Fibroblast of pulmonary artery (primary cell): ENCODE results near the gene DPP9.

Experiments used
- DNase-seq: peaks from one replicate; pipeline ENCODE4 v3.0.0-alpha.2; 2010; ENCODE audit warnings: low read depth
- H3K4me3 ChIP-seq: replicated peaks from 2 replicates; pipeline ENCODE4 v1.5.1; 2011; ENCODE audit warnings: low read depth, mild to moderate bottlenecking, control low read depth, low read length, moderate library complexity
- TF ChIP-seq, protein P1 (sequence below): IDR thresholded peaks from 2 replicates; pipeline ENCODE4 v1.5.1; 2011; ENCODE audit warnings: mild to moderate bottlenecking, control low read depth, low read length, inconsistent platforms; ENCODE audit errors: missing control alignments

Gene DPP9

DNA sequence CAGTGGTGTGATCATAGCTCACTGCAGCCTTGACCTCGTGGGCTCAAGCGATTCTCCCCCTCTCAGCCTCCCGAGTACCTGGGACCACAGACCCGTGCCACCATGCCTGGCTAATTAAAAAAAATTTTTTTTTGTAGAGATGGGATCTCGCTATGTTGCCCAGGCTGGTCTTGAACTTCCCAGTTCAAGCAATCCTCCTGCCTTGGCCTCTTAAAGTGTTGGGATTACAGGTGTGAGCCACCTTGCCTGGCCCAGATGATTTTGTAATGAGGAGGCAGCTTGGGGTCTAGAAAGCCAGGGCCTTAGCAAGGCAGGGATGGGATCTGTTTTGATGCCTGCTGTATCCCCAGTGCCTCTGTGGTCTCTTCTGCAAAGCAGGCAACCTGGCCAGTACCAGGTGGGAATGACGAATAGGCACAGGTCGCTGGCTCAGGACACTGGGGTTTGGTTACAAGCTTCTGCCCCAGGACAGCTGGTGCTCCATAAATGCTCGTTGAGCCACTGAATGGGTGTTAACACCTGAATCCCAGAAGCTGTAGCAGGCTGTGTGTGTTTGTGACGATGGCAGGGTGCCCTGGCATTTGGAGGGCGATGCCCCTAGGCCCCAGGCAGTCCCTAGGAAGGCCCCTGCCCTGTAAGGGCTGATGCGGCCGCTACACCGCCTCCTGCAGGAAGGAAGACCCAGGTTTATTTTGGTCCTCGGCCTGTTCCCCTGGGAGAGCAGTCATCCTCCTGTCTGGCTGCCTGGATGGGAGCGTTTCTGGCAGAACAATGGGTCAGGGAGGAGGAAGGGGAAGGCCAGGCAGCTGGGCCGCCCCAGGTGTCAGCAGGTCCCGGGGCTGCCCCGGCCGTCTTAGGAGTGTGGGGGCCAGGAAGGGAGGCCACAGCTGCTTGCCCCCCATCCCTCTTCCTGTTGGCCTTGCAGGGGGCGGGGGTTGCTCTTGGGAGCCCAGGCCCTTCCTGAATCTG, 75.7 kb downstream of the DPP9 start:
- DNase-seq = peak; percentile 81
- no peak overlapping the region for H3K4me3 ChIP-seq

DNA sequence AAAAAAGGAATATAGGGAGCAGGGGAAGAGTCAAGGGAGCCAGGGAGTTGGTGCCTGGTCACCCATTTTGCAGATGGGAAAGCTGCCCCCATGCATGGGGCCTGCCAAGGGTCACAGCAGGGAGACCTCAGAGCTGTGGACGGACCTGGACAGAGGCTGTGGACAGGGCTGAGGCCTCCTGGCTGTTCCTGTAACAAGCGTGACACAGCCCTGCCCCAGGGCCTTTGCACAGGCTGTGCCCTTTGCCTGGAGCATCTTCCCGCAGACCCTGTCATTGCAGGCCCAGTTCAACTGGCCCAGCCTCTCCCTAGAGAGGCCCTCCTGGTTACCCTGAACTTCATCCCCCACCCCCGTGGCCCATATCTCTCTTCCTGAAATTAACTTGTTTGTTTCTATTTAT, 77.9 kb downstream of the DPP9 start:
- H3K4me3 ChIP-seq = no peak overlapping the region
- TF ChIP-seq, protein P1, sequence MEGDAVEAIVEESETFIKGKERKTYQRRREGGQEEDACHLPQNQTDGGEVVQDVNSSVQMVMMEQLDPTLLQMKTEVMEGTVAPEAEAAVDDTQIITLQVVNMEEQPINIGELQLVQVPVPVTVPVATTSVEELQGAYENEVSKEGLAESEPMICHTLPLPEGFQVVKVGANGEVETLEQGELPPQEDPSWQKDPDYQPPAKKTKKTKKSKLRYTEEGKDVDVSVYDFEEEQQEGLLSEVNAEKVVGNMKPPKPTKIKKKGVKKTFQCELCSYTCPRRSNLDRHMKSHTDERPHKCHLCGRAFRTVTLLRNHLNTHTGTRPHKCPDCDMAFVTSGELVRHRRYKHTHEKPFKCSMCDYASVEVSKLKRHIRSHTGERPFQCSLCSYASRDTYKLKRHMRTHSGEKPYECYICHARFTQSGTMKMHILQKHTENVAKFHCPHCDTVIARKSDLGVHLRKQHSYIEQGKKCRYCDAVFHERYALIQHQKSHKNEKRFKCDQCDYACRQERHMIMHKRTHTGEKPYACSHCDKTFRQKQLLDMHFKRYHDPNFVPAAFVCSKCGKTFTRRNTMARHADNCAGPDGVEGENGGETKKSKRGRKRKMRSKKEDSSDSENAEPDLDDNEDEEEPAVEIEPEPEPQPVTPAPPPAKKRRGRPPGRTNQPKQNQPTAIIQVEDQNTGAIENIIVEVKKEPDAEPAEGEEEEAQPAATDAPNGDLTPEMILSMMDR = no peak
- no peak for DNase-seq

More for the DNA sequence above, 75.7 kb downstream of the DPP9 start:
- TF ChIP-seq, protein P1 = peak; percentile 38

DNA sequence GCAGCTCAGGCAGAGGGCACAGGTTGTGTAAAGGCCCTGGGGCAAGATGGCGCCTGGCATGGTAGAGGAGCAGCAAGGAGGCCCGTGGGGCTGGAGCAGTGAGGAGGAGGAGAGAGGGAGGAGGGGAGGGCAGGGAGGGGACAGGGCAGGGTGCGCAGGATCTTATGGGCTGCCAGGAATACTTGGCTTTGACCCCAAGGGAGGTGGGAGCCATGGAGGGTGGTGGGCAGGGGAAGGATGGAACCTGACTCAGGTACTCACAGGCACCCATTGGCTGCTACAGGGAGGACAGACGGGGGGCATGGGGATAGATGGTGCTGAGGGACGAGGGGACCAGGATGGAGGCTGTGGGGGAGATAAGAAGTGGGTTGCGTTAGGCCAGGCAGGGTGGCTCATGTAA, 81.0 kb downstream of the DPP9 start:
- no peak overlapping the region for H3K4me3 ChIP-seq
- no peak for DNase-seq
- TF ChIP-seq, protein P1 = no peak

DNA sequence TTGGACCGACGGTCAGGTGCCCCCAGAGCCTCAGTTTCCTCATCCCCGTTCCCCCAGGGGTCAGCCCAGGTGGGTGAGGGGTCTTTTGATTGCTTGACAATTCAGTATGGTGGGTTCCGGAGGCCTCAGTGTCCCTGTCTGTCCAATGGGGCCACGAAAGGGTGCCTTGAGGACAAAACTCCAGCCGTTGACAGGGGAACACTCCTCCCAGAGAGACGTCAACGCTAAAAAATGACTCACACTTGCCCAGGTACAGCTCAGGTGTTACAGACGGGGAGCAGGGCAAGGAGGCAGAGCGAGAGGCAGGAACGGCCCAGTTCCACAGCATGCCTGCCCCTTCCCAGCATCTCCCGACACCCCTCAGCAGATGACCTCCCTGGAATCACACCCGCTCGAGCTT, 82.5 kb downstream of the DPP9 start:
- TF ChIP-seq, protein P1 = no peak
- H3K4me3 ChIP-seq = peak overlapping the region; percentile 95
- no peak for DNase-seq

DNA sequence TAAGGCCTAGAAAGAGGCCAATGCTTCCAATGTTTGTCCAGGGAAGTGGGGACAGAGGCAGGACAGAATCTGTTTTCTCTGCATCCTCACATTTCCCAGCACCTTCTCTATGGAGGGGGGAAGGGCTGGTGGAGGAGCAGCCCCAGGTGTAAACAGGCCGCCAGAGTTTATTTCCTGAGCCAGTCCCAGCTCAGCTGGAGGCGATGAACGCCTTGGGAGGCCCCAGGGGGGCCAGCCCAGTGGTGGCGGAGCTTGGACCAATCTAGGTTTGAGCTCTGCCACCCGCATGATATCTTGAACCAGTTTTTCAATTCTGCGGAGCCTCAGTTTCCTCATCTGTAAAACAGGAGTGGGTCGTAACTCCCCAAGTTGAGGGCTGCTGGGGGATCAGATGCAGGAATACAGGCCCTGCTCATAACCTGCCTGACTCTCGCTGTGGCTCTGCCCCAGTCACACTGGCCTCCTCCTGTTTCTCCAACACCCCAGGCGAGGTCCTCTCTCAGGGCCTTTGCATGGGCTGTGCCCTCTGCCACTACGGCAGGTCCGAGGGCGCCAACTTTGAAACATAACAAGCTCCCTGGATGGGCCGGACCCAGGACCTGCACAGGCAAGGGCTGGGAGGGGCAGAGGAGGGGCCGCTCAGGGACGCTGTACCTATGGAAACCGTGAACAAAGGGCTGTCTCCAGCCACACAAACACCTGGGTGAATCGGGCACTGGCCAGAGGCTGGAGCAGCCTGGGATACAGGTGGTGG, 83.2 kb downstream of the DPP9 start:
- TF ChIP-seq, protein P1 = no peak
- peak overlapping the region; percentile 95 for H3K4me3 ChIP-seq
- no peak for DNase-seq

DNA sequence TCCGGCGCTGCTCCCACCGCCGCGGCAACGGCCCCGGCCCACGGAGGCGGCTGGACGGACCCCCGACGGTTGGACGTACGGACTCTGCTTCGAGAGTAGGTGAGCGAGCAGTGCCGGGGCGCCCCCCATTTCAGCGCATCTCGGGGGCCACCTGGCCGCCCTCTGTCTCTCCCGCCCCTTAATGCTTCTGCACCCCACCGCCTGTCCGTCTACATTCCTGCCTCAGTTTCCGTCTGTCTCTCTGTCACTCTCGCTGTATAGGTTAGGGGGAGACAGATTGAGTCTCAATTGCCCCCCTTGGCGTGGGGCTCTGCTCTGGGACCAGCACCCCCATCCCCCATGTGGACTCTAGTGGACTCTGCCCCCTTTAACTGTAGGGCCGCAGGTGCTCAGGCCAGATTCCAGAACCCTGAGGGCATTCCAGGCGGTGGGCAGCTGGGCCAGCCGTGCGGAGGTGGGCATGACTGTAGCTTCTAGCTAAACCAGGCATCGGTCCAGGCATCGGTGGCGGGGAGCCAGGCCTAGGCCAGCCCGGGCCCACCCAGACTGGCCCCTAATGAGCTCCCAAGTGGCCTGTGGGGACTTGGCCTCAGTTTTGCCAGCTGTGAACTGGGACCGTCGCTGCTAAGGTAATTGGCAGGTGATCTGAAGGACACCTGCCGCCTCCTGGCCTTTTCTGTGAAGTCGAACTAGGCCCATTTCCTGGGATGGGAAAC, 84.0 kb downstream of the DPP9 start:
- no peak for DNase-seq
- peak overlapping the region; percentile 95 for H3K4me3 ChIP-seq
- TF ChIP-seq, protein P1 = no peak
